Gastroesophageal sphincter (tissue), 4 donors: ENCODE results near the gene ZNF692. TPM values are rescaled to one million over a fixed set of nuclear protein-coding genes. Genes with fewer than 3 reads are reported as not detected.

Experiments
- ATAC-seq: fragments of 150-250 bp; one replicate; pipeline ENCODE4 v1.9.1; 2016; ENCODE audit warnings: mild to moderate bottlenecking, moderate library complexity
- H3K27ac ChIP-seq, 4 donors: fragments of 200-600 bp; sonication (generic) in 3 of 4; 1 replicate in 3 of 4; 2 replicates in 1 of 4; pipeline ENCODE4 v1.5.1; 2016 to 2019
- H3K27me3 ChIP-seq: fragments of 200-600 bp; sonication (generic); one replicate; pipeline ENCODE4 v1.5.1; 2019
- H3K36me3 ChIP-seq, 2 donors: fragments of 200-600 bp; sonication (generic); one replicate each; pipeline ENCODE4 v1.5.1; 2019; ENCODE audit warnings: control low read depth in 1 of 2
- H3K4me1 ChIP-seq, 3 donors: fragments of 200-600 bp; sonication (generic); 1 replicate in 2 of 3; 2 replicates in 1 of 3; pipeline ENCODE4 v1.5.1; 2016 to 2019; ENCODE audit warnings: control low read depth in 2 of 3
- H3K4me3 ChIP-seq, 2 donors: fragments of 200-600 bp; sonication (generic); one replicate each; pipeline ENCODE4 v1.5.1; 2019; ENCODE audit warnings: mild to moderate bottlenecking in 1 of 2, moderate library complexity in 1 of 2
- H3K9me3 ChIP-seq, 3 donors: fragments of 200-600 bp; sonication (generic); one replicate each; pipeline ENCODE4 v1.5.1; 2017 to 2019; ENCODE audit warnings: control low read depth in 2 of 3
- CTCF ChIP-seq, 4 experiments: fragments of 200-600 bp in 2 of 4; fragments of 450-650 bp in 2 of 4; sonication (generic) in 1 of 4; IDR thresholded peaks; one replicate each; pipeline ENCODE4 v1.5.1; 2017 to 2019; ENCODE audit warnings: antibody characterized with exemption in 4 of 4, mild to moderate bottlenecking in 2 of 4, moderate library complexity in 2 of 4
- EP300 ChIP-seq: sonication (generic); formaldehyde crosslinking; IDR thresholded peaks from one replicate; pipeline ENCODE4 v1.6.1; 2017; ENCODE audit warnings: antibody characterized with exemption, mild to moderate bottlenecking
- POLR2A ChIP-seq, 2 donors: fragments of 450-650 bp; IDR thresholded peaks; one replicate each; pipeline ENCODE4 v1.6.1; 2017; ENCODE audit warnings: antibody characterized with exemption in 2 of 2, mild to moderate bottlenecking in 2 of 2, moderate library complexity in 1 of 2
- POLR2AphosphoS5 ChIP-seq: sonication (generic); formaldehyde crosslinking; IDR thresholded peaks from one replicate; pipeline ENCODE4 v1.6.1; 2017; ENCODE audit warnings: antibody characterized with exemption
- WGBS, 2 donors: methylation state at CpG; one replicate each; pipeline ENCODE4 v1.1.5; 2018; ENCODE audit warnings: low coverage in 1 of 2; 5-methylcytosine and 5-hydroxymethylcytosine counted together
- total RNA-seq, 4 donors: library from RNA; depleted of rRNA; stranded (reverse); fragments of >200 nt; gene quantifications; one replicate each; pipeline ENCODE4 v1.1.0, GENCODE V29; 2016

Gene ZNF692
- total RNA-seq, 4 donors from 2014 or later, result 22.1 to 69.6 (median 28.4) TPM

- peak overlapping the region; percentile 97 to 100 (median 99) for H3K27ac ChIP-seq
- TF ChIP-seq EP300 (no peak), POLR2A (IDR thresholded peaks at IDR 0.05) (peak; percentile 91 to 96), POLR2AphosphoS5 (peak; percentile 77), CTCF (IDR thresholded peaks at IDR 0.05) (no peak)
- peaks cover 0 to 5% of the 10 kb centered on the region in 2 donors for H3K36me3 ChIP-seq
- peaks cover 0 to 55% (median 22%) of the 10 kb centered on the region in 3 donors for H3K4me1 ChIP-seq
- peak overlapping the region; percentile 70 to 95 for H3K4me3 ChIP-seq
- H3K9me3 ChIP-seq, result no peaks in the 10 kb centered on the region
- peak; percentile 88 for ATAC-seq
- WGBS, 2 donors, result 0% methylated on average over 19 of the region's 82 CpGs; no CpG with 5 or more reads in 1 of the 2 donors
- H3K27me3 ChIP-seq, result no peaks in the 10 kb centered on the region
Measured at GRCh38 chr1:248838357-248839167, 20.3 kb downstream of the ZNF692 start.

GRCh38 chr1:248837781-248838356, 21.0 kb downstream of the ZNF692 start, which contains the start of gene ZNF672:
Gene ZNF672 (plus strand): TSS chr1:248838224. CDS start chr1:248847275, 9,051 bp downstream.
- 0% methylated on average over 2 of the region's 48 CpGs; no CpG with 5 or more reads in 1 of the 2 donors for WGBS, 2 donors
- Histone ChIP-seq H3K27ac (peak within 1 kb of the TSS; percentile 97 to 100 (median 99)), H3K4me3 (peak within 1 kb of the TSS; percentile 70 to 95), H3K36me3 (peaks cover 0 to 3% of the 10 kb centered on the region in 2 donors), H3K9me3 (no peaks in the 10 kb centered on the region), H3K27me3 (no peaks in the 10 kb centered on the region), H3K4me1 (peaks cover 0 to 48% (median 22%) of the 10 kb centered on the region in 3 donors)
- ATAC-seq, result peak; percentile 95
- TF ChIP-seq POLR2A (IDR thresholded peaks at IDR 0.05), result no peak
- TF ChIP-seq EP300, result no peak
- peak in 2 of 4 experiments; percentile 9 to 35 for TF ChIP-seq CTCF (IDR thresholded peaks at IDR 0.05)
- TF ChIP-seq POLR2AphosphoS5, result peak; percentile 86

GRCh38 chr1:248837045-248837780, 21.7 kb downstream of the ZNF692 start:
- Histone ChIP-seq H3K27ac (peak overlapping the region; percentile 62 to 100 (median 99)), H3K27me3 (no peaks in the 10 kb centered on the region), H3K36me3 (no peaks in the 10 kb centered on the region), H3K9me3 (no peaks in the 10 kb centered on the region), H3K4me3 (peak overlapping the region; percentile 70 to 95), H3K4me1 (peaks cover 0 to 41% (median 16%) of the 10 kb centered on the region in 3 donors)
- ATAC-seq, result no peak
- WGBS, 2 donors, result 56 to 57% methylated on average over 9 of the region's 11 CpGs
- TF ChIP-seq CTCF (IDR thresholded peaks at IDR 0.05), result no peak
- TF ChIP-seq EP300, result no peak

GRCh38 chr1:248834343-248834940, 24.4 kb downstream of the ZNF692 start:
- 53 to 65% methylated on average over 7 of the region's 7 CpGs for WGBS, 2 donors
- Histone ChIP-seq H3K4me1 (peaks cover 0 to 13% (median 0%) of the 10 kb centered on the region in 3 donors), H3K4me3 (no peak overlapping the region), H3K9me3 (no peaks in the 10 kb centered on the region), H3K27me3 (no peaks in the 10 kb centered on the region), H3K36me3 (no peaks in the 10 kb centered on the region), H3K27ac (no peak overlapping the region)
- TF ChIP-seq POLR2A (IDR thresholded peaks at IDR 0.05) (no peak), POLR2AphosphoS5 (no peak), CTCF (IDR thresholded peaks at IDR 0.05) (no peak), EP300 (no peak)
- ATAC-seq, result no peak
